HCT116 (cell line): ENCODE results near the gene GALNT16. TPM values are rescaled to one million over a fixed set of nuclear protein-coding genes. Genes with fewer than 3 reads are reported as not detected.

Source experiments
- ATAC-seq: fragments of 200-7000 bp; cut with Tn5 transposase; 2 replicates; pipeline ENCODE4 v1.9.1; 2020; ENCODE audit warnings: mild to moderate bottlenecking, moderate library complexity
- BruUV-seq: library from RNA; stranded (reverse); fragments of 400-500 nt; replicated peaks from 2 replicates; lab custom pipeline; 2021; lab: Mats Ljungman, UMichigan
- CTCF ChIA-PET: fragments of 300-600 bp; sonication (Branson Sonifier 250); formaldehyde crosslinking; loops from one replicate; lab custom pipeline; 2021; ENCODE audit warnings: antibody characterized with exemption; lab: Charles Lee
- POLR2A ChIA-PET: fragments of 300-600, 350-600 bp; sonication (Branson Sonifier 250); formaldehyde crosslinking; loops from one replicate; lab custom pipeline; 2021; ENCODE audit warnings: antibody characterized with exemption; lab: Charles Lee
- RAD21 ChIA-PET, 2 experiments: fragments of 300-600 bp; sonication (Branson Sonifier 250); formaldehyde crosslinking; loops; one replicate each; lab custom pipeline; 2023; ENCODE audit warnings: low total read pairs in 2 of 2; ENCODE audit not compliant: uncharacterized antibody in 2 of 2, unreplicated experiment in 2 of 2, low non-redundant PET in 1 of 2; lab: Charles Lee
- DNase-seq: peaks from one replicate; pipeline ENCODE4 v3.0.0-alpha.2; 2010; ENCODE audit warnings: low read depth, low spot score
- H2AFZ ChIP-seq: fragments of 200-600 bp; shearing (Covaris generic), sonication (generic); 2 replicates; pipeline ENCODE4 v1.6.1; 2017; ENCODE audit warnings: low read depth, mixed run types, mixed read lengths, antibody characterized with exemption, low read length; ENCODE audit not compliant: poor library complexity, severe bottlenecking
- H3K27ac ChIP-seq: 2 replicates; pipeline ENCODE4 v1.5.1; 2012; ENCODE audit warnings: low read depth, low read length
- H3K27me3 ChIP-seq: fragments of 200-600 bp; sonication (generic); 2 replicates; pipeline ENCODE4 v1.6.1; 2016; ENCODE audit warnings: mixed run types, low read length, mixed read lengths; ENCODE audit not compliant: insufficient read depth
- H3K36me3 ChIP-seq, 2 experiments: fragments of 200-500 bp in 1 of 2; fragments of 200-600 bp in 1 of 2; sonication (Bioruptor generic) in 1 of 2; sonication (generic) in 1 of 2; 2 replicates each; pipeline versions ENCODE4 v1.5.1 to v1.6.1; 2014 to 2016; ENCODE audit warnings: low read length in 2 of 2, inconsistent platforms in 1 of 2, mixed read lengths in 1 of 2, mixed run types in 1 of 2; ENCODE audit not compliant: insufficient read depth in 2 of 2, control insufficient read depth in 1 of 2
- H3K4me1 ChIP-seq, 2 experiments: fragments of 200-600 bp in 1 of 2; sonication (generic) in 1 of 2; 2 replicates each; pipeline versions ENCODE4 v1.5.1 to v1.6.1; 2012 to 2017; ENCODE audit warnings: low read length in 2 of 2, inconsistent platforms in 1 of 2, mild to moderate bottlenecking in 1 of 2, mixed read lengths in 1 of 2, mixed run types in 1 of 2, moderate library complexity in 1 of 2; ENCODE audit not compliant: insufficient read depth in 2 of 2, control insufficient read depth in 1 of 2
- H3K4me2 ChIP-seq: fragments of 200-600 bp; sonication (generic); 2 replicates; pipeline ENCODE4 v1.6.1; 2017; ENCODE audit warnings: mixed run types, low read length, mixed read lengths
- H3K4me3 ChIP-seq, 2 experiments: fragments of 200-600 bp in 1 of 2; sonication (generic) in 1 of 2; replicated peaks in 1 of 2; 2 replicates each; pipeline ENCODE4 v1.5.1; 2011 to 2016; ENCODE audit warnings: low read length in 2 of 2, control low read depth in 1 of 2, low read depth in 1 of 2, mild to moderate bottlenecking in 1 of 2, mixed read lengths in 1 of 2, mixed run types in 1 of 2
- H3K79me2 ChIP-seq: fragments of 200-600 bp; sonication (generic); 2 replicates; pipeline ENCODE4 v1.6.1; 2017; ENCODE audit warnings: mild to moderate bottlenecking, mixed run types, low read length, moderate library complexity, mixed read lengths; ENCODE audit not compliant: insufficient read depth
- H3K9ac ChIP-seq: fragments of 200-600 bp; sonication (generic); 2 replicates; pipeline ENCODE4 v1.6.1; 2016; ENCODE audit warnings: low read length, mixed read lengths
- H3K9me2 ChIP-seq: fragments of 200-600 bp; sonication (generic), shearing (Covaris generic); 2 replicates; pipeline ENCODE4 v1.6.1; 2017; ENCODE audit warnings: mixed run types, mild to moderate bottlenecking, moderate library complexity; ENCODE audit not compliant: insufficient read depth
- H3K9me3 ChIP-seq, 2 experiments: fragments of 200-500 bp in 1 of 2; fragments of 200-600 bp in 1 of 2; sonication (Bioruptor generic) in 1 of 2; sonication (generic) in 1 of 2; 2 replicates each; pipeline ENCODE4 v1.6.1; 2014 to 2017; ENCODE audit warnings: low read length in 2 of 2, mixed read lengths in 2 of 2, inconsistent platforms in 1 of 2, low read depth in 1 of 2, mild to moderate bottlenecking in 1 of 2, mixed run types in 1 of 2, moderate library complexity in 1 of 2; ENCODE audit not compliant: control insufficient read depth in 1 of 2, insufficient read depth in 1 of 2
- H4K20me1 ChIP-seq: fragments of 200-600 bp; sonication (generic), shearing (Covaris generic); 2 replicates; pipeline ENCODE4 v1.6.1; 2017; ENCODE audit warnings: mixed run types, mild to moderate bottlenecking, moderate library complexity; ENCODE audit not compliant: insufficient read depth
- ATF3 ChIP-seq: IDR thresholded peaks from 2 replicates; pipeline ENCODE4 v1.6.1; 2012
- CEBPB ChIP-seq: IDR thresholded peaks from 2 replicates; pipeline ENCODE4 v1.6.1; 2012; ENCODE audit warnings: low read depth
- POLR2A ChIP-seq: IDR thresholded peaks from 2 replicates; pipeline ENCODE4 v1.7.0; 2011; ENCODE audit warnings: borderline replicate concordance; ENCODE audit not compliant: insufficient read depth, insufficient read length; ENCODE audit errors: extremely low read depth
- POLR2AphosphoS5 ChIP-seq: IDR thresholded peaks from 2 replicates; pipeline ENCODE4 v1.6.1; 2011; ENCODE audit warnings: mild to moderate bottlenecking, low read depth, low read length, moderate library complexity
- RAD21 ChIP-seq: IDR thresholded peaks from 2 replicates; pipeline ENCODE4 v1.6.1; 2012; ENCODE audit warnings: low read depth, mild to moderate bottlenecking
- REST ChIP-seq: IDR thresholded peaks from 2 replicates; pipeline ENCODE4 v1.6.1; 2012; ENCODE audit warnings: low read depth
- SIN3A ChIP-seq: IDR thresholded peaks from 2 replicates; pipeline ENCODE4 v1.6.1; 2012; ENCODE audit warnings: low read depth
- TCF7L2 ChIP-seq: IDR thresholded peaks from 2 replicates; pipeline ENCODE4 v1.7.0; 2011; ENCODE audit warnings: borderline replicate concordance, inconsistent platforms; ENCODE audit not compliant: insufficient read depth, insufficient read length; ENCODE audit errors: extremely low read depth
- ZFX ChIP-seq: fragments of 450-650 bp; IDR thresholded peaks from 2 replicates; pipeline ENCODE4 v1.6.1; 2017
- intact Hi-C: fragments of 100-400 bp; cut with micrococcal nuclease; formaldehyde crosslinking; loops from 2 replicates; pipeline ENCODE4 v1.10.0; 2022
- total RNA-seq: library from RNA; stranded (reverse); gene quantifications from one replicate; pipeline ENCODE4 v1.2.1, GENCODE V29; 2021; ENCODE audit not compliant: unreplicated experiment

The GALNT16 gene
- total RNA-seq, 1 experiment from 2014 or later, result 0.32 TPM

GRCh38 chr14:69325086-69325485, 65.1 kb downstream of the GALNT16 start:
- Histone ChIP-seq H3K36me3 (no peaks in the 10 kb centered on the region), H3K27ac (no peak overlapping the region), H3K27me3 (no peaks in the 10 kb centered on the region), H3K4me1 (no peaks in the 10 kb centered on the region), H2AFZ (no peak overlapping the region), H3K9me2 (no peaks in the 10 kb centered on the region), H3K9me3 (no peaks in the 10 kb centered on the region), H3K4me2 (no peak overlapping the region), H3K9ac (no peak overlapping the region), H3K4me3 (no peak overlapping the region), H4K20me1 (no peaks in the 10 kb centered on the region), H3K79me2 (no peaks in the 10 kb centered on the region)
- ChIA-PET RAD21 (no interaction called here), CTCF (no interaction called here), POLR2A (no interaction called here)
- intact Hi-C loops, result no loop called here
- ATAC-seq (no peak), DNase-seq (no peak)
- TF ChIP-seq SIN3A (no peak), RAD21 (no peak), POLR2A (no peak), ATF3 (no peak), REST (no peak), ZFX (no peak), CEBPB (no peak), TCF7L2 (no peak), POLR2AphosphoS5 (no peak)
- BruUV-seq, result no TSS peak
